Liver (tissue), 3 donors: ENCODE measurements around the gene COPS2.

Experiments
- EGR1 ChIP-seq, 2 donors: IDR thresholded peaks; 2 replicates each; pipeline ENCODE4 v1.6.1; 2016 to 2018; ENCODE audit warnings: antibody characterized with exemption in 2 of 2, low read depth in 2 of 2
- FOXA1 ChIP-seq: IDR thresholded peaks from 2 replicates; pipeline ENCODE4 v1.6.1; 2016; ENCODE audit warnings: antibody characterized with exemption
- GABPA ChIP-seq, 2 donors: IDR thresholded peaks in 1 of 2; conservative IDR thresholded peaks in 1 of 2; 2 replicates each; pipeline ENCODE4 v1.6.1; 2016; ENCODE audit warnings: antibody characterized with exemption in 2 of 2, mild to moderate bottlenecking in 1 of 2, moderate library complexity in 1 of 2
- JUND ChIP-seq, 2 donors: IDR thresholded peaks; 2 replicates each; pipeline ENCODE4 v1.6.1; 2016; ENCODE audit warnings: antibody characterized with exemption in 2 of 2
- NR2F2 ChIP-seq: IDR thresholded peaks from 2 replicates; pipeline ENCODE4 v1.6.1; 2016; ENCODE audit warnings: antibody characterized with exemption
- RAD21 ChIP-seq, 2 donors: IDR thresholded peaks; 2 replicates each; pipeline ENCODE4 v1.6.1; 2016; ENCODE audit warnings: antibody characterized with exemption in 2 of 2, mild to moderate bottlenecking in 2 of 2
- RXRA ChIP-seq, 2 donors: IDR thresholded peaks; 2 replicates each; pipeline ENCODE4 v1.6.1; 2017 to 2018; ENCODE audit warnings: antibody characterized with exemption in 2 of 2, mild to moderate bottlenecking in 1 of 2
- SP1 ChIP-seq: IDR thresholded peaks from 2 replicates; pipeline ENCODE4 v1.6.1; 2018; ENCODE audit warnings: antibody characterized with exemption, mild to moderate bottlenecking
- TAF1 ChIP-seq: conservative IDR thresholded peaks from 2 replicates; pipeline ENCODE4 v1.6.1; 2016; ENCODE audit warnings: antibody characterized with exemption, mild to moderate bottlenecking
- YY1 ChIP-seq: IDR thresholded peaks from 2 replicates; pipeline ENCODE4 v1.6.1; 2016; ENCODE audit warnings: antibody characterized with exemption, mild to moderate bottlenecking
- TF ChIP-seq, protein P1 (sequence below): fragments of 150-350 bp; IDR thresholded peaks from 2 replicates; pipeline ENCODE4 v1.5.1; 2017; ENCODE audit warnings: improper control_type of control experiment, low read depth, low read length; ENCODE audit not compliant: missing input control
- TF ChIP-seq, protein P2 (sequence below): IDR thresholded peaks from 2 replicates; pipeline ENCODE4 v1.6.1; 2016; ENCODE audit warnings: antibody characterized with exemption
- TF ChIP-seq, protein P3 (sequence below): IDR thresholded peaks from 2 replicates; pipeline ENCODE4 v1.6.1; 2016; ENCODE audit warnings: antibody characterized with exemption
- TF ChIP-seq, protein P4 (sequence below): IDR thresholded peaks from 2 replicates; pipeline ENCODE4 v1.6.1; 2016; ENCODE audit warnings: antibody characterized with exemption
- donor health status: healthy.
- donor health status: healthy.

DNA sequence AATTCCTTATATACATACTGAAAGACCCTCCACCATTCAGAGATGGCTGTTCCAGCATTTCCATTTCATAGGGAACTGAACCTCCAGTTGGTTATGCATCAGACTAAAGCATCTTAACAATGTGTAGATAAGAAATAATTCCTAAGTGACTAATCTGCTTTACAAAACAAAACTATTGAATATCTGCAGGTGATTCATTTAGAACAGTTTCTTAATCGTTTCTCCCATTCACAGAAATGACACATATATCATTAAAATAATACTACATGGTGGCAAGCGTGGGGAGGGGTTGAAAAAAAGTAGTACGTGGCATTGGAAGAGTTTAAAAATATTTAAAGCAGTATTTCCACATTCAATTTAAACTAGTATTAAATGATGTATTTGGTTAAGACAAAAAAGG is 19.5 kb downstream of the COPS2 start:
- TF ChIP-seq, protein P1, sequence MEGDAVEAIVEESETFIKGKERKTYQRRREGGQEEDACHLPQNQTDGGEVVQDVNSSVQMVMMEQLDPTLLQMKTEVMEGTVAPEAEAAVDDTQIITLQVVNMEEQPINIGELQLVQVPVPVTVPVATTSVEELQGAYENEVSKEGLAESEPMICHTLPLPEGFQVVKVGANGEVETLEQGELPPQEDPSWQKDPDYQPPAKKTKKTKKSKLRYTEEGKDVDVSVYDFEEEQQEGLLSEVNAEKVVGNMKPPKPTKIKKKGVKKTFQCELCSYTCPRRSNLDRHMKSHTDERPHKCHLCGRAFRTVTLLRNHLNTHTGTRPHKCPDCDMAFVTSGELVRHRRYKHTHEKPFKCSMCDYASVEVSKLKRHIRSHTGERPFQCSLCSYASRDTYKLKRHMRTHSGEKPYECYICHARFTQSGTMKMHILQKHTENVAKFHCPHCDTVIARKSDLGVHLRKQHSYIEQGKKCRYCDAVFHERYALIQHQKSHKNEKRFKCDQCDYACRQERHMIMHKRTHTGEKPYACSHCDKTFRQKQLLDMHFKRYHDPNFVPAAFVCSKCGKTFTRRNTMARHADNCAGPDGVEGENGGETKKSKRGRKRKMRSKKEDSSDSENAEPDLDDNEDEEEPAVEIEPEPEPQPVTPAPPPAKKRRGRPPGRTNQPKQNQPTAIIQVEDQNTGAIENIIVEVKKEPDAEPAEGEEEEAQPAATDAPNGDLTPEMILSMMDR = no peak
- TF ChIP-seq SP1 (no peak), NR2F2 (no peak), JUND (IDR thresholded peaks at IDR 0.05) (no peak), YY1 (no peak), RXRA (IDR thresholded peaks at IDR 0.05) (no peak), FOXA1 (no peak), RAD21 (IDR thresholded peaks at IDR 0.05) (no peak), GABPA (IDR thresholded peaks at IDR 0.05 in 1 of 2, conservative IDR thresholded peaks at IDR 0.05 in 1 of 2) (no peak), EGR1 (IDR thresholded peaks at IDR 0.05; ENCODE audit: low read depth in 2 of 2) (no peak), TAF1 (no peak)
- TF ChIP-seq, protein P2, sequence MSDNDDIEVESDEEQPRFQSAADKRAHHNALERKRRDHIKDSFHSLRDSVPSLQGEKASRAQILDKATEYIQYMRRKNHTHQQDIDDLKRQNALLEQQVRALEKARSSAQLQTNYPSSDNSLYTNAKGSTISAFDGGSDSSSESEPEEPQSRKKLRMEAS = no peak
- TF ChIP-seq, protein P3, sequence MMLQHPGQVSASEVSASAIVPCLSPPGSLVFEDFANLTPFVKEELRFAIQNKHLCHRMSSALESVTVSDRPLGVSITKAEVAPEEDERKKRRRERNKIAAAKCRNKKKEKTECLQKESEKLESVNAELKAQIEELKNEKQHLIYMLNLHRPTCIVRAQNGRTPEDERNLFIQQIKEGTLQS = no peak
- TF ChIP-seq, protein P4, sequence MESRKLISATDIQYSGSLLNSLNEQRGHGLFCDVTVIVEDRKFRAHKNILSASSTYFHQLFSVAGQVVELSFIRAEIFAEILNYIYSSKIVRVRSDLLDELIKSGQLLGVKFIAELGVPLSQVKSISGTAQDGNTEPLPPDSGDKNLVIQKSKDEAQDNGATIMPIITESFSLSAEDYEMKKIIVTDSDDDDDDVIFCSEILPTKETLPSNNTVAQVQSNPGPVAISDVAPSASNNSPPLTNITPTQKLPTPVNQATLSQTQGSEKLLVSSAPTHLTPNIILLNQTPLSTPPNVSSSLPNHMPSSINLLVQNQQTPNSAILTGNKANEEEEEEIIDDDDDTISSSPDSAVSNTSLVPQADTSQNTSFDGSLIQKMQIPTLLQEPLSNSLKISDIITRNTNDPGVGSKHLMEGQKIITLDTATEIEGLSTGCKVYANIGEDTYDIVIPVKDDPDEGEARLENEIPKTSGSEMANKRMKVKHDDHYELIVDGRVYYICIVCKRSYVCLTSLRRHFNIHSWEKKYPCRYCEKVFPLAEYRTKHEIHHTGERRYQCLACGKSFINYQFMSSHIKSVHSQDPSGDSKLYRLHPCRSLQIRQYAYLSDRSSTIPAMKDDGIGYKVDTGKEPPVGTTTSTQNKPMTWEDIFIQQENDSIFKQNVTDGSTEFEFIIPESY = no peak
